Stimulated activated CD4-positive, alpha-beta T cell treated with anti-CD3 and anti-CD28 coated beads, Interleukin-1b, Interleukin-23, amount 100 ng/mL, for 48 hours (primary cell): ENCODE data around the gene ZNF121.
A peak's percentile ranks its signal among the peaks of the same experiment; 100 is the strongest.
"Not testable (repeated sequence)": the region's sequence is repeated elsewhere in the genome, so short reads cannot be mapped to it uniquely, and the experiment has no call there.

ENCODE experiments used
- DNase-seq: peaks from one replicate; pipeline ENCODE4 v3.0.0-alpha.2; 2020

Gene ZNF121

GRCh38 chr19:9584073-9584833 lies at the start of gene ZNF121:
ZNF121 (minus strand) TSS chr19:9584504; CDS start chr19:9568097, 16,407 bp downstream.
- DNase-seq = peak; percentile 81

- DNase-seq = no peak
Observed at GRCh38 chr19:9627856-9628255, 43.6 kb upstream of the ZNF121 start.

- DNase-seq = no peak
Observed at GRCh38 chr19:9622531-9622930, 38.2 kb upstream of the ZNF121 start.

DNA sequence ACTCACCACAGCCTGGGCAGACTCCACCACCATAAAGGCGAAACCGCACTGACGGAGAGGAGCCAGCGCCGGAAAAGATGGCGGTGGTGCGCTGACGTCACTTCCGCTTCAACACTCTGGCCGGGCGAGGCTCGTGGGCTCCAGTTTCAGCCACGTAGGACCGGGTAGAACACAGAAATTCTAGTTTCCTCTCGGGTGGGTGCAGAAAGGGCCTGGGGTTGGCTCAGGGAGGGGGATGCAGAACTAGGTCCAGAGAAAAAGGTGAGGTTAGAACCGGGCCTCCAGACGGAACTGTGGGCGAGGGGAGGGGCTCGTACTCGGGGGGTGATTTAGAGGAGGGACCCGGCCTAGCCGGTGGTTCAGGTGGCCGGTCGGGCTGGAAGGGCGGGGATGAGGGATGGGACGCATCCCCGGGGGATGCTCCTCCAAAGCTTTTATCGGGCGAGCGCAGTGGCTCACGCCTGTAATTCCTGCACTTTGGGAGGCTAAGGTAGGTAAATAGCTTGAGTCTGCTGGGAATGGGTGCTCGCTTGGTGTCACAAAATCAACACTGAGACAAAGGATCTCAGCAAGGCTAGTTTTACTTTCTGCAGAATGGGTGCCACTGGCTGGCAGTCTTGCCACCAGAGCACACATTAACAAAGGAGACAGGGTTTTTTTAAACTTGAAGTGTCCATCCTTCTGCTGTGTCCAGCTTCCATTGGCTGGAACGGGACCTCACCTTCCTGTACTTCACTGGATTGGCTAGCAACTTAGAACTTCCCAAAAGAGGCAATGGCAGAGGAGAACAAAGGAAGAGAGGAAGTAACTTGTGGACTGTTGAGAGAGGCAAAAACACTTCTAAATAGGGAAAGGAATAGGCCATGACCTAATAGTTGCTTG lies 37.1 kb upstream of the ZNF121 start, which contains the start of gene ZNF561:
ZNF561 (minus strand) TSS at position 77 of the 882 bp plus-strand sequence. CDS start 1,776 bp downstream, outside the sequence.
- peak; percentile 88 for DNase-seq

DNA sequence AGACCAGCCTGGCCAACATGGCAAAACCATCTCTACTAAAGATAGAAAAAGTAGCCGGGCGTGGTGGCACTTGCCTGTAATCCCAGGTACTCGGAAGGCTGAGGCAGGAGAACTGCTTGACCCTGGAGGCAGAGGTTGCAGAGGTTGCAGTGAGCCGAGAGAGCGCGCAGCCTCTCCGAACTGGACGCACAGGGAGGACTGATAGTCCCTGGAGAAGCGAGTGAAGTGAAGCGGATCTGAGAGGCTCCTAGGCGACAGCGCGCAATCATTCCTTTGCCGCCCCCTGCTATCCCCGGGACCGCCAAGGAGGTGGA lies 36.5 kb upstream of the ZNF121 start:
- no peak for DNase-seq

DNA sequence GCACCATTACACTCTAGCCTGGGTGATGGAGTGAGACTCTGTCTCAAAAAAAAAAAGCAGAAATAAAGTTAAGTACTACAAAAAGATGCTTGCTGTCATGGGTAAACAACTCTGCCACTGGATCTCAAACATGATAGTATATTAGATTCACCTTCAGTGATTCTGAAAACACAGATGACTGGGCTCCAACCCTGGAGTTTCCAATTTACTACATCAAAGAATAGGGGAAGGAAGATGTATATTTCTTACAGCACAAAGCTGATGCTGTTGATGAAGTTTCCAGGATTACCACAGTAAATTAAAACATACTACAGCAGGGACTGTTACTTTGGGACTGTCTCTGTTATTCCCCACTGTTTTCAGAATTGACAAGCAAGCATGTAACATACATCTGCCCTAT lies 31.5 kb upstream of the ZNF121 start:
- DNase-seq = no peak

- no peak for DNase-seq
Observed at GRCh38 chr19:9610484-9611113, 26.3 kb upstream of the ZNF121 start.

- no peak for DNase-seq
Observed at GRCh38 chr19:9608912-9609311, 24.6 kb upstream of the ZNF121 start.

DNA sequence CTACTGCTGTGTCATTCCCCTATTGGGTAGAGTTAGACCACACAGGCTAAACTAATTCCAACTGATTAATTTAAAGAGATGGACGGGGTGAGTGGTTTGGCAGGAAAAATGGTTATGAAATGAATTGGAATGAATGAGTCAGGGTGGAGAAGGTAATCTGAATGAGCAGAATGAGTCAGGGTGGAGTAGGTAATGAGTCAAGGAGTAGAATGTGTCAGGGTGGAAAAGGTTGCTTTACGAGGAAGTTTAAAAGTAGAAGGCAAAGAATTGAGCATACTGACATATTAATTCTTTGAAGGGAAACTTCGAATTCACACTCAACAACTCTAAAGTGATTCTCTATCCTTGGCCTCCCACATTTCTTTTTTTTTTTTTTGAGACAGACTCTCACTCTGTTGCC lies 12.7 kb upstream of the ZNF121 start:
- no peak for DNase-seq

- peak; percentile 73 for DNase-seq
Observed at GRCh38 chr19:9586764-9587163, 2.5 kb upstream of the ZNF121 start.

GRCh38 chr19:9582081-9582725 lies 2.1 kb downstream of the ZNF121 start:
- not testable (repeated sequence) for DNase-seq

- DNase-seq = no peak
Observed at GRCh38 chr19:9580728-9581127, 3.6 kb downstream of the ZNF121 start.

DNA sequence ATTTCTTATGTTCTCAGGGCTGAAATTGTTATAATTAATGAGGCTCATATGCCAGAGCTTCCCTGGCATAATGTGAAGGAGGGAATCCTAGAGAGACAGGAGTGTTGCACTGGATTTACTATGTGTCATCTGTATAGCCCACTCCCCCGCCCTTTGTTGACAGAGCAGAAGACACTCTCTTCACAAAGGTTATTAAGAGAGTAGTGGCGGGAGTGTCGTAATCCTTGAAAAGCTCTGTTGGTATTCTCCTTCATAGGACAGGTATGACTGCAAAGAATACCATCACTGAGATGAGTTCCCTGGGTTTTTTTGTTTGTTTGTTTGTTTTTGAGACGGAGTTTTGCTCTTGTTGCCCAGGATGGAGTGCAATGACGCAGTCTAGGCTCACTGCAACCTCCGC lies 14.0 kb downstream of the ZNF121 start:
- DNase-seq = no peak

DNA sequence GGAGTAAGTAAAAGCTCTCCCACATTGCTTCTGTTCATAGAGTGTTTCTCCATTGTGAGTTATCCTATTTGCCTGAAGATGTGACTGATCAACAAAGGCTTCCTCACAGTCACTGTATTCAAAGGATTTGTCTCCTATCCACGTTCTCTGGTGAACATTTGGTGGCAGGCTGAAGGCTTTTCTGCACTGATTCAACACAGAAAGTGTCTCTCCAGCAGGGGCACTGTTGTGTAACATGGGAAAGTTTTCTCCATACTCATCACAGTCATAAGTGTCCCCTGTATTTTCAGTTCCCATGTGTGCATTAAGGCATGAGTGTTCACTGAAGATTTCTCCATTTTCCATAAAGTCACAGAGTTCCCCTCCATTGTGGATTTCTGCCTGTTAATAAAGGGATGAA lies 17.6 kb downstream of the ZNF121 start:
- DNase-seq = no peak

DNA sequence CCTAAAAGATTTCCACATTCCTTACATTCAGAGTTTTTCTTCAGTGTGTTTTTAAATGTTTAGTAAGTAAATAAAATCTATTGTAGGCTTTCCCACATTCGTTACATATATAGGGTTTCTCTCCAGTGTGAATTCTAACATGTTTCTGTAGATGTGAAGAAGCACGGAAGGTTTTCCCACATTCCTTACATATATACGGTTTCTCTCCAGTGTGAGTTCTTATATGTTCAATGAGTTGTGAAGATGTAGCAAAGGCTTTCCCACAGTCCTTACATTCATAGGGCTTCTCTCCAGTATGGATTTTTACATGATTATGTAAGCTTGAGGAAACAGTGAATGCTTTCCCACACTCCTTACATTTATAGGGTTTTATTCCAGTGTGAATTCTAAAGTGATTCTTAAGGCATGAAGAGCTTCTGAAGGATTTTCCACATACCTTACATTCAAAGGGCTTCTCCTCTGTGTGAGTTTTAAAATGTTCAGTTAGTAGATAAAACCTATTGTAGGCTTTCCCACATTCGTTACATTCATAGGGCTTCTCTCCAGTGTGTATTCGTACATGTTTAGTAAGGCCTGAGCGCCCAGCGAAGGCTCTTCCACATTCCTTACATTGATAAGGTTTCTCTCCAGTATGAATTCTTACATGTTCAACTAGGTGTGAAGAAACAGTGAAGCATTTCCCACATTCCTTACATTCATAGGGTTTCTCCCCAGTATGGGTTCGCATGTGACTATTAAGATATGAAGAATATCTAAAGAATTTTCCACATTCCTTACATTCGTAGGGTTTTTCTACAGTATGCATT lies 18.2 kb downstream of the ZNF121 start:
- DNase-seq = no peak

DNA sequence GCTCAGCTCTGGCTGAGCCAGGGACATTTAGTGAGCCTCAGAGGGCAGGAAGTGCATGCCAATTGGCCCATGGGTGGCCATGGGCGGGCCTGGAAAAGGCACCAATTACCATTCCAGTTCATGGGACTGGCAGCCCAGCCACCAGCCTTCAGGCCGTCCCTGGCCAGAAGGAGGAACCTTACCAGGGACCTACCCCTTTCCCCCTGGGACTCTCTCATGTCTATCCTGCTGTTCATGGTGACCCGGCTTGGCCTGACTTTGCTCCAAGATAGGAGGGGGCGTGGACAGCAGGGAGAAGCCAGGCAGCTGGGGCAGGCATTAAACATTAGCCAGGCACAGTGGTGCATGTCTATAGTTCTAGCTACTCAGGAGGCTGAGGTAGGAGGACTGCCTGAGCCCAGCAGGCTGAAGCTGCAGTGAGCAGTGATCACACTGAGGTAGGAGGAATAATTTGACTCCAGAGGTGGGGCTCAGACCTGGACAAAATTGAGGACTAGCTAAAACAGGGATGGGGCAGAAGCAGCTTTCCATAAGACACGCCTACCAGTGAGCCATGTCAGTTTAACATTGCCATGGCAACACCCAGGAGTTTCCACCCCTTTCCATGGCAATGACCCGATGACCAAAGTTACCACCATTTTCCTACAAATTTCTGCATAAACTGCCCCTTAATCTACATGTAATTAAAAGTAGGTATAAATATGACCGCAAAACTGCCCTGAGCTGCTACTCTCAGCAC lies 31.6 kb downstream of the ZNF121 start:
- DNase-seq = no peak

- no peak for DNase-seq
Observed at GRCh38 chr19:9547870-9548269, 36.4 kb downstream of the ZNF121 start.

- not testable (repeated sequence) for DNase-seq
Observed at GRCh38 chr19:9541281-9541680, 43.0 kb downstream of the ZNF121 start.

DNA sequence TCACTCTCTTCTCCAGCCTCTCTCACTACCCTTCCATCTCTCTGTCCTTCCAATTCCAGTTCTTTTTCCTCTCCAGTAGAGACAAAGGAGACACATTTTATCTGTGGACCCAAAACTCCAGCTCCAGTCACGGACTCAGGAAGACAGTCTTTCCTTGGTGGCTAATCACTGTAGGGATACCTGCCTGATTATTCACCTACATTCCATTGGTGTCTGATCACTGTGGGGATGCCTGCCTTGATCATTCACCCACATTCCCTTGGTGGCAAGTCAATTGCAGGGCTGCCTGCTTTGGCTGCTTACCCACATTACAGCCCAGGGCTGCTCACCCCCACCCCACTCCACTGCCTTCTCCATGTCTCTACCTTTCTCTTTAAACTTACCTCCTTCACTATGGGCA lies 44.4 kb downstream of the ZNF121 start:
- not testable (repeated sequence) for DNase-seq

- not testable (repeated sequence) for DNase-seq
Observed at GRCh38 chr19:9539201-9539600, 45.1 kb downstream of the ZNF121 start.
